Stimulated activated naive CD8-positive, alpha-beta T cell treated with anti-CD3 and anti-CD28 coated beads, Interleukin-15, Interleukin-2, amounts not matched to agents 100 ng/mL and 50 ng/mL, for 24 hours (primary cell): Measurements from ENCODE around the gene TRAF4.

Experiments
- H3K27ac Mint-ChIP-seq: one replicate; pipeline ENCODE4 v1.8.0; 2021; ENCODE audit warnings: mild to moderate bottlenecking, mixed read lengths
- H3K27me3 Mint-ChIP-seq: one replicate; pipeline ENCODE4 v1.8.0; 2021; ENCODE audit warnings: mixed read lengths
- H3K36me3 Mint-ChIP-seq: one replicate; pipeline ENCODE4 v1.8.0; 2021; ENCODE audit warnings: low read depth, mixed read lengths
- H3K4me1 Mint-ChIP-seq: one replicate; pipeline ENCODE4 v1.8.0; 2021; ENCODE audit warnings: low read depth, mixed read lengths
- H3K4me3 Mint-ChIP-seq: one replicate; pipeline ENCODE4 v1.8.0; 2021; ENCODE audit warnings: mild to moderate bottlenecking, mixed read lengths
- H3K9me3 Mint-ChIP-seq: one replicate; pipeline ENCODE4 v1.8.0; 2021; ENCODE audit warnings: mixed read lengths

Gene TRAF4, protein sequence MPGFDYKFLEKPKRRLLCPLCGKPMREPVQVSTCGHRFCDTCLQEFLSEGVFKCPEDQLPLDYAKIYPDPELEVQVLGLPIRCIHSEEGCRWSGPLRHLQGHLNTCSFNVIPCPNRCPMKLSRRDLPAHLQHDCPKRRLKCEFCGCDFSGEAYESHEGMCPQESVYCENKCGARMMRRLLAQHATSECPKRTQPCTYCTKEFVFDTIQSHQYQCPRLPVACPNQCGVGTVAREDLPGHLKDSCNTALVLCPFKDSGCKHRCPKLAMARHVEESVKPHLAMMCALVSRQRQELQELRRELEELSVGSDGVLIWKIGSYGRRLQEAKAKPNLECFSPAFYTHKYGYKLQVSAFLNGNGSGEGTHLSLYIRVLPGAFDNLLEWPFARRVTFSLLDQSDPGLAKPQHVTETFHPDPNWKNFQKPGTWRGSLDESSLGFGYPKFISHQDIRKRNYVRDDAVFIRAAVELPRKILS

GRCh38 chr17:28743243-28744103, at the start of gene TRAF4:
TRAF4 (plus strand) TSS chr17:28744011; CDS start chr17:28744113, 102 bp downstream.
- H3K4me1 Mint-ChIP-seq = peaks cover 50% of the 10 kb centered on the region
- H3K27ac Mint-ChIP-seq = peak within 1 kb of the TSS; percentile 91
- no peaks in the 10 kb centered on the region for H3K27me3 Mint-ChIP-seq
- peaks cover 43% of the 10 kb centered on the region for H3K36me3 Mint-ChIP-seq
- H3K9me3 Mint-ChIP-seq = no peaks in the 10 kb centered on the region
- H3K4me3 Mint-ChIP-seq = peak within 1 kb of the TSS; percentile 95

DNA sequence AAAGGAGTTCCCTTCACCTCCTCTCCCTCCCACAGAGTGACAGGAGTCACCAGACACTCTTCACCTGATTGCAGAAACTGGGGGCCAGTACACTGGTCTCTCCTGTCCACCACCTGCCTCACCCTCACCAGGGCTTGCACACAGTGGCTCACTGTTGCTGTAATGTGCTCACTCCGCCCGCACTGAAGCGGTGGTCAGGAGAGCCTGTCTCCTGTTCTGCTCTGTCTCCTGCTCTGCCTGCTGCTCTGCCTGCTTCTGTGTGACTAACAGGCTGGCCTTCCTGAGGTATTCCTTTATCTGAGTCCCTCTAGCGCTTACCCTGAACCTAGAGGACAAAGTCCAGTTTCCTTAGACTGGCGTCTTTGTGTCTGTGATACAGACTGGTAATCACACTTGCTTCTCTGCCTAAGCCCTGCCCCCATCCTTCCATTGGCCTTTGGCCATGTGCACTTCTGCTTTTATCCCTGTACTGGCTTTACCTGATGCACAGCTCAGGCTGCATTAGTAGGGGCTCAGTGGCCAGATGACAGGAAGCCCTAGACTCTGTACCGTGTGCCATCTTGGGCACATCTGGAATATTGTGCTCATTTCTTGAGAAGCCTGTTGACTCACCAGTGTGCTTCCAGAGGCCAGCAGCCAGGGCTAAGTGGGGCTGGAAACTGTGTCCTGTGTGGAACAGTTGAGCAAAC, 45.4 kb upstream of the TRAF4 start:
- H3K27ac Mint-ChIP-seq = peak overlapping the region; percentile 70
- no peaks in the 10 kb centered on the region for H3K27me3 Mint-ChIP-seq
- peaks cover 9% of the 10 kb centered on the region for H3K4me1 Mint-ChIP-seq
- H3K4me3 Mint-ChIP-seq = no peak overlapping the region
- H3K9me3 Mint-ChIP-seq = no peaks in the 10 kb centered on the region
- peaks cover 81% of the 10 kb centered on the region for H3K36me3 Mint-ChIP-seq

- peaks cover 68% of the 10 kb centered on the region for H3K36me3 Mint-ChIP-seq
- no peaks in the 10 kb centered on the region for H3K9me3 Mint-ChIP-seq
- H3K4me3 Mint-ChIP-seq = no peak overlapping the region
- H3K4me1 Mint-ChIP-seq = peaks cover 9% of the 10 kb centered on the region
- H3K27ac Mint-ChIP-seq = no peak overlapping the region
- no peaks in the 10 kb centered on the region for H3K27me3 Mint-ChIP-seq
These were observed 43.5 kb upstream of the TRAF4 start for GRCh38 chr17:28700278-28700677.

GRCh38 chr17:28700830-28701492, 42.9 kb upstream of the TRAF4 start:
- H3K36me3 Mint-ChIP-seq = peaks cover 67% of the 10 kb centered on the region

DNA sequence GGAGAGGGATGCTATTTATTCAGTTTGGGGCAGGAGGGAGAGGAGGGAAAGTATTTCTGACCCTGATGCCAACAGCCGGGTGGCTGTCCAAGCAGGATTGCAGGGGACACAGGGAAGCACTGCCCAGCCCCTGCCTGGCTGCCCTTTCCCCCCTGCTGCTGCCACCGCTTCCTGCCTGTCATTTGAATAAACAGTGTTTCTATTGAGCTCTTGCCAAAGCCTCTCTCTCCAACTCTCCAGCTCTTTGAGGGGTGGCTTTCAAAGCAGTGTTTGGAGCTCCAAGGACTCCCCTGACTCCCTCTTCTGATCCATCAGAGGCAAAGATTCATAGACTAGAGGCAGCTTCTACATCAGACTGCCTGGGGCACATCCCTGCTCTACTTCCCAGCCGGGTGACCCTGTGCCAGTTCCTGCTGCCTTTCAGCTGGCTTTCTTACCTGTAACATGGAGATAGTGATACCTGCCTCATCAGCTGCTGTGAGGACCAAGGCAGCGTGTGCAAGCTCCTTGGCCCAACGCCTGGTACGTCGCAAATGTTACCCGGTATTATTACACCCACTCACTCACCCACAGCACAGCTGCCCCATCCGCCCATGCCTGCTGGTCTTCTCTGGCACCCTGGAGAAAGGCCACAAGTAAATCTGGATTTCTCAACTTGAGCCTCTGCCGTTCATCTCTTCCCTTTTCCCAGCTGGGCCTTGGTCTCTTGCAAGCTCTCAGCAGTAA, 41.6 kb upstream of the TRAF4 start:
- Mint-ChIP-seq H3K4me3 (no peak overlapping the region), H3K36me3 (peaks cover 62% of the 10 kb centered on the region)

More at GRCh38 chr17:28700830-28701492, 42.9 kb upstream of the TRAF4 start:
- no peak overlapping the region for H3K4me3 Mint-ChIP-seq
- no peaks in the 10 kb centered on the region for H3K27me3 Mint-ChIP-seq
- H3K27ac Mint-ChIP-seq = no peak overlapping the region
- H3K9me3 Mint-ChIP-seq = no peaks in the 10 kb centered on the region
- peaks cover 9% of the 10 kb centered on the region for H3K4me1 Mint-ChIP-seq

GRCh38 chr17:28702752-28703150, 41.1 kb upstream of the TRAF4 start:
- no peak overlapping the region for H3K27ac Mint-ChIP-seq
- H3K4me3 Mint-ChIP-seq = no peak overlapping the region
- no peaks in the 10 kb centered on the region for H3K27me3 Mint-ChIP-seq
- H3K4me1 Mint-ChIP-seq = peaks cover 7% of the 10 kb centered on the region
- H3K9me3 Mint-ChIP-seq = no peaks in the 10 kb centered on the region
- peaks cover 57% of the 10 kb centered on the region for H3K36me3 Mint-ChIP-seq

More for the DNA sequence above, 41.6 kb upstream of the TRAF4 start:
- H3K27me3 Mint-ChIP-seq = no peaks in the 10 kb centered on the region
- no peaks in the 10 kb centered on the region for H3K9me3 Mint-ChIP-seq
- H3K27ac Mint-ChIP-seq = no peak overlapping the region
- H3K4me1 Mint-ChIP-seq = peaks cover 9% of the 10 kb centered on the region

DNA sequence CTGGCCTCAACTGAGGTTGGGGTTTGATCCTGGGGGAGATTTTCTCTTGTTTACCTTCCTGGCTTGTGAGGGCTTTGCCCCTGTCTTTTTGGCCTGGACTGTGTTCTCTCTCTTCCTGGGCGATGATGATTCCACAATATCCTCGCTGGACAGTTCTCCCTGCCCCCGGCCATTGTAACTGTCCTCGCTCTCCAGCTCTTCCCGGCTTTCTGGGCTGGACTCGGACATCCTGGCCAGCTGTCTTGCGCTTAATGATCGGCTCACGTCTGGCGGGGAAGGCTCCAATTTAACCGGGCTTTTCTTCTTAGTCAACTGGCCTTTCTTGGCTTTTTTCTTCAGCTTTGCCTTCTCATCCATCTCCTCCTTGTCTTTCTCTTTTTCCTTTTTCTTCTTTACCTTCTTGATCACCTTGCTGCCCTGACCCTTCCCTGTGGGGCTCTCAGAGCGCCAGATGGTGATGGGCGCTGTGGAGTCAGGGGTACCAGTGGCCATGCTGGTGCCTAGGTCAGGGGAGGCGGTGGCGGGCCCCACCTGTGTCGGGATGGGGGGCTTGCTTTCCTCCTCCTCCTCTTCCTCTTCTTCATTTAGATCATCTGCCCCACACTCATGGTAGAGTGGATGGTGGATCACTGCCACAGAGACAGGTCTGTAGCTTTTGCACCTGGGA, 40.1 kb upstream of the TRAF4 start:
- Mint-ChIP-seq H3K9me3 (no peaks in the 10 kb centered on the region), H3K4me1 (no peaks in the 10 kb centered on the region), H3K27me3 (no peaks in the 10 kb centered on the region), H3K27ac (no peak overlapping the region), H3K4me3 (no peak overlapping the region), H3K36me3 (peaks cover 54% of the 10 kb centered on the region)

GRCh38 chr17:28704219-28704858, 39.5 kb upstream of the TRAF4 start:
- H3K9me3 Mint-ChIP-seq = no peaks in the 10 kb centered on the region
- no peaks in the 10 kb centered on the region for H3K4me1 Mint-ChIP-seq
- no peak overlapping the region for H3K27ac Mint-ChIP-seq
- peaks cover 48% of the 10 kb centered on the region for H3K36me3 Mint-ChIP-seq
- H3K27me3 Mint-ChIP-seq = no peaks in the 10 kb centered on the region
- H3K4me3 Mint-ChIP-seq = no peak overlapping the region

- Mint-ChIP-seq H3K4me1 (no peaks in the 10 kb centered on the region), H3K4me3 (no peak overlapping the region), H3K27me3 (no peaks in the 10 kb centered on the region), H3K36me3 (peaks cover 42% of the 10 kb centered on the region), H3K9me3 (no peaks in the 10 kb centered on the region), H3K27ac (peak overlapping the region; percentile 26)
These were observed 38.6 kb upstream of the TRAF4 start for GRCh38 chr17:28705074-28705659.

- Mint-ChIP-seq H3K9me3 (no peaks in the 10 kb centered on the region), H3K27ac (no peak overlapping the region), H3K27me3 (no peaks in the 10 kb centered on the region), H3K4me3 (no peak overlapping the region), H3K4me1 (peaks cover 4% of the 10 kb centered on the region), H3K36me3 (peaks cover 37% of the 10 kb centered on the region)
These were observed 38.0 kb upstream of the TRAF4 start for GRCh38 chr17:28705728-28706334.

- no peak overlapping the region for H3K27ac Mint-ChIP-seq
These were observed 37.1 kb upstream of the TRAF4 start for GRCh38 chr17:28706471-28707338.

GRCh38 chr17:28707339-28707720, 36.5 kb upstream of the TRAF4 start:
- Mint-ChIP-seq H3K4me1 (peaks cover 15% of the 10 kb centered on the region), H3K4me3 (no peak overlapping the region), H3K27ac (no peak overlapping the region), H3K9me3 (no peaks in the 10 kb centered on the region), H3K27me3 (no peaks in the 10 kb centered on the region), H3K36me3 (peaks cover 26% of the 10 kb centered on the region)

More at GRCh38 chr17:28706471-28707338, 37.1 kb upstream of the TRAF4 start:
- no peak overlapping the region for H3K4me3 Mint-ChIP-seq
- peaks cover 9% of the 10 kb centered on the region for H3K4me1 Mint-ChIP-seq
- no peaks in the 10 kb centered on the region for H3K27me3 Mint-ChIP-seq
- no peaks in the 10 kb centered on the region for H3K9me3 Mint-ChIP-seq
- peaks cover 31% of the 10 kb centered on the region for H3K36me3 Mint-ChIP-seq
